Parathyroid adenoma (tissue), 2 donors: ENCODE data around the gene SPATA9.

Source experiments
- H2AFZ ChIP-seq: fragments of 300-600 bp; sonication (generic); one replicate; pipeline ENCODE4 v1.7.0; 2017; ENCODE audit warnings: antibody characterized with exemption, mild to moderate bottlenecking
- H3K27ac ChIP-seq: fragments of 300-600 bp; sonication (generic); one replicate; pipeline ENCODE4 v1.7.0; 2017
- H3K27me3 ChIP-seq: fragments of 300-600 bp; sonication (generic); one replicate; pipeline ENCODE4 v1.7.0; 2017; ENCODE audit warnings: low read length; ENCODE audit not compliant: control insufficient read depth, insufficient read depth
- H3K36me3 ChIP-seq: fragments of 300-600 bp; sonication (generic); one replicate; pipeline ENCODE4 v1.7.0; 2017; ENCODE audit warnings: low read length; ENCODE audit not compliant: control insufficient read depth, insufficient read depth
- H3K4me1 ChIP-seq: fragments of 300-600 bp; sonication (generic); one replicate; pipeline ENCODE4 v1.7.0; 2017; ENCODE audit warnings: control low read depth
- H3K4me2 ChIP-seq: fragments of 300-600 bp; sonication (generic); one replicate; pipeline ENCODE4 v1.7.0; 2017; ENCODE audit warnings: low read length
- H3K4me3 ChIP-seq: fragments of 300-600 bp; sonication (generic); one replicate; pipeline ENCODE4 v1.7.0; 2017; ENCODE audit warnings: low read depth, low read length
- H3K79me2 ChIP-seq: fragments of 300-600 bp; sonication (generic); one replicate; pipeline ENCODE4 v1.7.0; 2017; ENCODE audit warnings: control low read depth
- H3K9ac ChIP-seq: fragments of 300-600 bp; sonication (generic); one replicate; pipeline ENCODE4 v1.7.0; 2017; ENCODE audit warnings: mild to moderate bottlenecking
- H3K9me3 ChIP-seq: fragments of 300-600 bp; sonication (generic); one replicate; pipeline ENCODE4 v1.7.0; 2017; ENCODE audit warnings: low read length; ENCODE audit not compliant: control insufficient read depth
- CTCF ChIP-seq: fragments of 300-600 bp; sonication (generic); IDR thresholded peaks from one replicate; pipeline ENCODE4 v1.7.0; 2017; ENCODE audit warnings: antibody characterized with exemption, mild to moderate bottlenecking
- donor health status: primary hyperparathyroidism.

The SPATA9 gene

GRCh38 chr5:95671826-95672225 lies 11.0 kb downstream of the SPATA9 start:
- Histone ChIP-seq H3K4me3 (no peak overlapping the region), H3K27me3 (no peaks in the 10 kb centered on the region), H2AFZ (no peak overlapping the region), H3K36me3 (no peaks in the 10 kb centered on the region), H3K9me3 (no peaks in the 10 kb centered on the region), H3K79me2 (no peaks in the 10 kb centered on the region), H3K27ac (no peak overlapping the region), H3K9ac (no peak overlapping the region), H3K4me1 (peaks cover 7% of the 10 kb centered on the region), H3K4me2 (no peak overlapping the region)
- no peak for TF ChIP-seq CTCF

- Histone ChIP-seq H2AFZ (no peak overlapping the region), H3K79me2 (no peaks in the 10 kb centered on the region), H3K4me2 (no peak overlapping the region), H3K9me3 (no peaks in the 10 kb centered on the region), H3K27ac (no peak overlapping the region), H3K4me3 (no peak overlapping the region), H3K27me3 (no peaks in the 10 kb centered on the region), H3K36me3 (no peaks in the 10 kb centered on the region), H3K9ac (no peak overlapping the region), H3K4me1 (peaks cover 7% of the 10 kb centered on the region)
- no peak for TF ChIP-seq CTCF
These were observed 12.2 kb downstream of the SPATA9 start for GRCh38 chr5:95670568-95670967.

- H3K4me3 ChIP-seq: no peak overlapping the region
- peak overlapping the region; percentile 45 for H2AFZ ChIP-seq
- H3K9ac ChIP-seq: no peak overlapping the region
- H3K9me3 ChIP-seq: no peaks in the 10 kb centered on the region
- H3K79me2 ChIP-seq: no peaks in the 10 kb centered on the region
- no peaks in the 10 kb centered on the region for H3K27me3 ChIP-seq
- no peaks in the 10 kb centered on the region for H3K36me3 ChIP-seq
- no peak overlapping the region for H3K4me2 ChIP-seq
- no peak overlapping the region for H3K27ac ChIP-seq
- peaks cover 7% of the 10 kb centered on the region for H3K4me1 ChIP-seq
- no peak for TF ChIP-seq CTCF
These were observed 12.8 kb downstream of the SPATA9 start for GRCh38 chr5:95669985-95670384.

- H3K27ac ChIP-seq: no peak overlapping the region
These were observed 13.3 kb downstream of the SPATA9 start for GRCh38 chr5:95669540-95669939.

More at GRCh38 chr5:95669540-95669939, 13.3 kb downstream of the SPATA9 start:
- Histone ChIP-seq H3K4me3 (no peak overlapping the region), H2AFZ (peak overlapping the region; percentile 45), H3K9ac (no peak overlapping the region), H3K9me3 (no peaks in the 10 kb centered on the region), H3K4me1 (peaks cover 7% of the 10 kb centered on the region), H3K36me3 (no peaks in the 10 kb centered on the region), H3K4me2 (no peak overlapping the region), H3K27me3 (no peaks in the 10 kb centered on the region), H3K79me2 (no peaks in the 10 kb centered on the region)
- no peak for TF ChIP-seq CTCF
